ENCODE measurements around the gene MSRB2.
"Not testable (repeated sequence)": the region's sequence is repeated elsewhere in the genome, so short reads cannot be mapped to it uniquely, and the experiment has no call there.

Gene MSRB2

DNA sequence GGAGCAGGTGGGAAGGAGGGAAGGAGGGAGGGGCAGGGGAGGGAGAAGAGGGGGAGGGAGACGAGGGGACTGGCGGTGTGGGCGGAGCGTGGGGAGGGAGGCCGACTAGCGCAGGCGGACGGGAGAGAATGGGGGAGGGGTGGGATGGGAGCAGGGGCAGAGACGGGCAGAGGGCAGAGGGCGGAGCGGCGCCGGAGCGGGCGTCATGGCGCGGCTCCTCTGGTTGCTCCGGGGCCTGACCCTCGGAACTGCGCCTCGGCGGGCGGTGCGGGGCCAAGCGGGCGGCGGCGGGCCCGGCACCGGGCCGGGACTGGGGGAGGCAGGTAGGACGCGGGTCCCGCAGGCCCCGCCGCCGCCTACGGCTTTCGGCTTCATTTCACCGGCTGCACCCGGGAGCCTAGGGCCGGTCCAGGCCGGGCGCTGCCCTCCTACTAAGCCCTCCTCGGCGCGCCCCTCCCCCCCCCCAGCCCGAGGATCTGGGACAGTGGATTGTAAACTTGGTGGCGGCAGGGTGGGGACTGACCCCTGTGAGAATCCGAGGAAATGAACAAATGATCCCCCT lies at the start of gene MSRB2:
TSS of gene MSRB2 (plus strand) at position 176 of the 562 bp plus-strand sequence. CDS start at position 206, 30 bp downstream.
- peak; percentile 91 for DNase-seq

DNA sequence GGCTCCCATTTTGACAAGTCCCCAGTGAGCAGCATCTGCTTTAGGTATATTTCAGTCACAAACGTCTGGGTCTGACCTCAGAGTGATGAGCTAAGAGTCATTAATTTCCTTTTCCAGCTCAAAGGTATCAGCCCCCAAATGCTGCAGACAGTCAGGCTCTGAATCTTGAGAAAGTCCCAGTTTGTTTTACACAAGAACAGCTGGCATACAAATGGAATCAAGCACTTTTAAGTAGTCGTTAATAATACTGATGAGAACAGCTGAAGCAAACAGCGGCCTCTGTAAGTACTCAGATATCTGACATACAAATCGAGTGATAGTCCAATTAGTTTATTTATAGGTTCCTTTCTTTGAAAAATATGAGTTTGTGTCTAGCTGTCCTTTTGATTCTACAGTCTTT lies 49.4 kb upstream of the MSRB2 start:
- DNase-seq = no peak

DNA sequence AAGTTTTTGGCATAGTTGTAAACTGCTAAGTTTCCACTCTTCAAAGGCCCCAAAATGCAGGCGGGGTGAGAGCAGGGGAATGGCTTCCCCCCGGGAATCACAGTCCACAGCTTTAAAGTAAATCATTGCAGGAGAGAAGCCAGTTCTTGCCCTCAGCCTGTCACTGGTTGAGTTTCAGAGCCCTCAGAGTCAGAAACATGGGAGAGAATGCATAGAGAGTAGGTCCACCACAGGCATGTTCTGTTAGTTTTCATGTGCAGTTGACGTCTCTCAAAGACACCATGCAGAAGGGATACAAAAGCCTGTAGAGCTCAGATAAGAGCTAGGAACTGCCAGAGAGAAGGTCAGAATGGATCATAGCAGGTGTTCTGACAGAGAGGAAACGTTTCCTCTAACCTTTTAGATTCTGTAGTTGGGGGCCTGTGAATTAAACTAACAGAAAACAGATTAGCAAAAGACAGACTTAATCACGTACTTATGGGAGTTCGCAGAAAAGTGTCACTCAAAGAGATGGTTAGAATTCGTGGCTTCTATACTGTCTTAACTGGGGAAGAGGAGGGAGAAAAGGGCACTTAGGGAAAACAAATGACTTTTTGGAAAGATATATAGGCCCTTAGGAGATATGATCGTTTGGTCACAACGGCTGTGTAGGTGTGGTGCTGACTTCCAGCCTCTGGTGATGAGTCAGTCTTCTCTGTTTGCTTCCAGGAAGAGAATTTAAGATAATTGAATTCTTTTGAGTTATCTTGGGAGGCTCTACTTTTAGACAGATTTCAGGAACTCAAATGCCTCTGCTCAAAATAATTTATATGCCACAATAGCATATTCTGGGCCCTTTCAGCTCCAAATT lies 48.0 kb upstream of the MSRB2 start:
- no peak for DNase-seq

DNA sequence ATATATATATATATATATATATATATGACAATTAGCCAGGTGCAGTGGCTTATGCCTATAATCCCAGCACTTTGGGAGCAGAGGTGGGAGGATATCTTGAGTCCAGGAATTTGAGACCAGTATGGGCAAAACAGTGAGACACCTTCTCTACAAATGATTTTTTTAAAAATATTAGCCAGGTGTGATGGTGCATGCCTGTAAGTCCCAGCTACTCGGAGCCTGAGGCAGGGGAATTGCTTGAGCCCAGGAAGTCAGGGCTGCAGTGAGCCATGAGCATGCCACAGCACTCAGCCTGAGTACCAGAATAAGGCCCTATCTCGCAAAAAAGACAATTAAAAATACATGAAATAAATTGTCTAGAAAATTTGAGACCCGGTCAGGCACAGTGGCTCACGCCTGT lies 47.2 kb upstream of the MSRB2 start:
- DNase-seq = no peak

DNA sequence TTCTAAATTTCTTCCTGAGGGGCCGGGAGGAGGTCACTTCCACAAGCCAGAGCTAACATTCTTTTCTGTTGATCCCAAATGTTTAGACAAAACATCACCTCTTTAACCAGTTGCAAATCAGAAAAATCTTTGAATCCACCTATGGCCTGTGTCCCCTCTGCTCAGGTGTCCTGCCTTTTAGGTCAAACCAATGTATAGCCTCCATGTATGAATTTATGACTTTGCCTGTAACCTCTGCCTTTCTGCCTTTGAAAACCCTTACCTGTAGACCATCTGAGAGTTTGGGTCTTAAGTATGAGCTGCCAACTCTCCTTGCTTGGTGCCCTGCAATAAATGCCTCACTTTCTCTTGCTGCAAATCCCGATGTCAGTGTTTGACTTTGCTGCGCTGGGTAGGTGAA lies 44.1 kb upstream of the MSRB2 start:
- no peak for DNase-seq

DNA sequence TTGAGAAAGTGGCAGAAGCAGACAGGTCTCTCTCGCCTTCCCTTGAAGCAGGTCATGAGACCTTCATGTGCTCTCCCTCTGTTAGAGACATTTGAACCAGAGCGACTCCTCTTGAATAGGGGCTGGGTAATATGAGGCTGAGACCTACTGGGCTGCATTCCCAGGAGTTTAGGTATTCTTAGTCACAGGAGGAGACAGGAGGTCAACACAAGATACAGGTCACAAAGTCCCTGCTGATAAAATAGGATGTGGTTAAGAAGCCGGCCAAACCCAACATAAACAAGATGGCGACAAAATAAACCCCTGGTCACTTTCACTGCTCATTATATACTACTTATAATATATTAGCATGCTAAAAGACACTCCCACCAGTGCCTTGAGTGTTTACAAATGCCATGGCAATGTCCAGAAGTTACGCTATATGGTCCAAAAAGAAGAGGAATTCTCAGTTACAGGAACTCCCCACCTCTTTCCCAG lies 43.5 kb upstream of the MSRB2 start:
- no peak for DNase-seq

DNA sequence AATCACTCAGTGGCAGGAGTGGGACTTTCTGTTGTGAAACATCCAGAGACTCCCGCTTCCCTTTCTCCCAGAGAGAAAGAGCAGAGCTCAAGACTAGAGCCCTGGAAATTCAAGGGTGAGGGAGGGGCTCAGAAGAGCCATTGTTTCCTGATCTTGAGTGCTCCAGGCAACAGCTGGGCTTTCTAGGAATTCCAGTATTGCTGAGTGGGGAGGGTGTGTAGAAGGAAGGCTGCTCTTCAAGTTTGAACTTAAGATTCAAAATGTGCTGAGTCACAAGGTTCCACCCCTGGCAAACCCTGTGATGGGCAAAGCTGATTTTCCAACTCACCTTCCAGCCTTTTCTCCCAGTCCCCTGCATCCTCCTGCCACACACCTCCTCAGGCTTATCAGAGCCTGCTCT lies 42.3 kb upstream of the MSRB2 start:
- no peak for DNase-seq

DNA sequence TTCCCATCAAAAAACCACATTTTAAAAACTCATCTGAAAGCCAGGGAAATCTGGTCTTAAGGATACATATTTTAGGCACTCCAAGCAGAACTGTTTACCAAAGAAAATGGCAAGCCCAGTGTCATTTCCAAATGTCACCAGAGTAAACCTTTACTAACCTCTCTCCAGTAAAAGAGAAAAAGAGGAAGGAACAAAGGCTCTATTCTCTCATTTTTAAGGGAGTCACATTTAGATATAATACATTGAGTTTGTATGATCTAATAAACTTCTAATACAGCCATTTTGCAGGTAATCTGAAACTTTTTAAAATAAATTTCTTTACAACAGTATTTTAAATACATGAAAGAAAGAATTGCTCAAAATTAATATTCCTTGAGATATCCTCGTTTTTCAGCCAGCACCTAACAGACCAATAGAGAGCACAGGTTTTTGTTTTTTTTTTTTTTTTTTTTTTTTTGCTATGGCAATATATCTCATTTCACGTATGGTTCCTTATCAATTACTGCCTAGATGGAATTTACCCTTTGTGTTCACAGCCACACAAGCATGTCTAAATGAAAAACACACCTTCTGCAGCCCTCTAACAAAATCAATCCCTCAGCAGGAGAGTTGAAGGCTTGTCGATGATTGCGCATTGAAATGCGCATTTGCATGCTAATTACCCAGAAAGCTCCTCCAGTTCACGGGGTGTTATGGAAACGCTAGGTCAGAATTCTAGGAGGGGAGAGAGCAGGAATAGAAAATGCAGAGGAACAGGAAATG lies 39.8 kb upstream of the MSRB2 start:
- DNase-seq = no peak

DNA sequence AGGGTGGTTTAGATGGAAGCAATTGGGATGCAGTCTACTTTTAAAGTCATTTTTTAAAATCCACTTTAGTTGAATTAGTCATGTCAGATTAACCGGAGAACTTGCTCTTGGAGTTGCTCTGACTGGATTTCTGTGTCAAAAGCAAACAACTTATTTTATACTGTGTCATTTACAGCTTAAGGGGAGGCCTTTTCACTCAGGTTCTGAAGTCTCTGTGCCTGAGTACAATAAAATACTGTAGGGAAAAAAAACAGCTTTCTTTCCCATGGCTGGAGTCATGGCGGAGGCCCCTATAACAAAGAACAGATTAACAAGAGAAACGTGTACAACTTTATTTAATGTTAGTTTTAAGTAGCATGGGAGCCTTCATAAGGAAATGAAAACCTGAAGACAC lies 39.2 kb upstream of the MSRB2 start:
- DNase-seq = no peak

DNA sequence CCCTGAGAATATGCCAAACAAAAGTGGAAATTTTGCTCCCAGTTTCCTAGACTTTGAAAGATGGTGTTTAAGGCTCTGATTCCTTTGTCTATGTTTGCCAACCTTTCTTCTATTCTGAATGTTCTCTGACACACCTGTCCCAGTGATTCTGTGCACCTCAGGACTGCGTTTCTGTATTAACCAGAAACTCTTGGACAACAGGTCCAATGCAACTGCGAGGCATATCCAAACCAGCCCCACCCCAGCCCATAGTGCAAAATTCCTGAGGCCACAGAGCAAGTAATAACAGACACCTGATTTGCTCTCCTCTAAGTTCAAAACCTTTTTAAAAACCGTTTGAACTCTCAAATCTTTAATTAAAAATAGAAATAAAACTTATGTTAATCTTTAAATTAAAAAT lies 37.0 kb upstream of the MSRB2 start:
- DNase-seq = no peak

DNA sequence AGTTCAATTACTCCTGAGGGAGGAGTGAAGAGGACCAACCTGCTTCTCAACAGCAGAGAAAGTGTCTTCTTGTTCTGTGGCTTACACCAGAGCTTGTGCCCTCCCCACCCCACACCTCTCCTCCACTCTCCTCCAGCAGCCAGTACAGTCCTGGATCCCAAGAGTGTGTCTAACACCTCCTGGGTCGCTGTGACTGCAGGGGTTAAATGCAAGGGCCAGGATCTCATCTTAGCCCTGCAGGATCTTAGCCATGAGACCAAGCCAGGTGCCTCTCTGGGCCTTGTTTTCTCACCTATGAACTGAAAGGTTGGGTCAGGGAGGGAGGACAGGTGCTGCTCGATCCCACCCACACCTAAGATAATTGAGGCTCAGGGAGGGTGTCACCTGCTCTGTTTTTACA lies 34.5 kb upstream of the MSRB2 start:
- DNase-seq = no peak

DNA sequence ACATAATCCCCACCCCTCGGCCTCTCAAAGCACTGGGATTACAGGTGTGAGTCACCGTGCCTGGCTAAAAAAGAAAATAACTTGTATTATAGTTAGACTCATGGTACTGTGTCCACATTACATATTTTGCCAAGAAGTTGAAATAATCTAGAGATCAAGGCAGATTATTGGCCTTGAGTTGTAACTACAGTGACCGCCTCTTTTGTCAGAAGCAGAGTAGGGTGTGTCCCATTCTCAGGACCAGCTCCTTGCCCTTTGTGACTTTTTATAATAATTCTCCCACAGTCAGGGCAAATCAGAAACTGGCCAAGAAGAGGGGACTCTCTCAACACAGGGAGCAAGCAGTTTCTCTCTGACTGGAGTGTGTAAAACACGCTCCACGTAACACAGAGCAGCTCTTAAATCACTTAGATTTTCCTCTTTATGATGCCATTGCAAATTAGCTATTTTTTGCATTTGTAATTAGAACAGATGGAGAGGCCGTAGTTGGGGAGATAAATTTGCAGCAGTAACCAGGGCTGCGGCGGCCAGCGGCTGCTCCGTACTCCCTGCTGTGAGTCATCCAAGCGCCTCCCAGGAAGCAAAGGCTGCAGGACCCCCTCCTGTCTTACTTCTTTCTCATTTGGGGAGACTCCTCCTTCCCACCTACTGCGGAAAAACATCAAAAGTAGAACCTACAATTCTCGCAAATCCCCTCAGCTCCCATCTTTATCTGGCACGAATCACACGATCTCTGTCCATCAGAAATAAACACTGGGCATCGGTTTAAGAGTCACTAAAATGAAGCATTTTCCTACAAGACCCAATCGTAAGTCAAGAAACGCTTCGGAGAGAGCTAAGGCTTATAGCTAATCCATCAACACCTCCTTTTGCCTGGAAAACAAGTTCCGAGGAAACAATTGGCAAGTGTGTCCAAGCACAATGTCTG lies 32.1 kb upstream of the MSRB2 start:
- no peak for DNase-seq

DNA sequence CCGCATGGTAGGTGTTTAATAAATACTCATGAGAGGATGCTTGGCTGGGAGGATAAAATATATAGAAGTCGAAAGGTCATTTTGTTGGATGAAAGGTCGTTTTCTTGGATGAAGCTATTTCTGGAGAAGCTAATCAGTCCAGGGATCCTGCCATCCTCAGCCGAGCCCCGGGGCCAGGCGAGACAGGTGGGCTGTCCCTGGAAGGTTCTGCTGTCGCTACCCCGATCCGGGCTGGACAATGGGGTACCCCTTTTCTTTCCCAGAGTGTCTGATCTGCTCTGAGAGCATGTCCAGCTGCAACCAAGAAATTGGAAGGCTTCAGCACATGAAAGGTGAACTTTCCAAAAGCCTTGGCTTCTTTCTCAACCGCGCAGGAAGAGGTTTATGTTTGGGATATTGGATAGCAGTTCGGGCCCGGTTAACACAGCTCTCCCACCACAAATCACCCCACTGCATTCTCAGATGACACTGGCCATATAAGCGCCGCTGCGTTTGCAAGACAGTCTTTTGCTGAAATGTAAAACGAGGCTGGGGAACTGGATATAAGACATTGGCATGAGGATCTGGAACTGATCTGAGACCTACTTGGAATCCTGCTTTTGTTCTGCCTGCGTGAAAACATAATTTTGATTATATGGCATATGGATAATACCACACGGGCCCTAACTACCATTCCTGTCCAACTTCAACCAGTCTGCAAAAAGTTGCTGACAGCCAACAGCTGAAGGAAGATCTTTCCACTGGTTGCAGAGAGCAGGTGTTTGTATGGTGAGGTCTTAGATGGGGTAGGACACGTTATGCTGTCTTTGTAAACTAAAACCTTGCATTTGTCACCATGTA lies 31.2 kb upstream of the MSRB2 start:
- no peak for DNase-seq

DNA sequence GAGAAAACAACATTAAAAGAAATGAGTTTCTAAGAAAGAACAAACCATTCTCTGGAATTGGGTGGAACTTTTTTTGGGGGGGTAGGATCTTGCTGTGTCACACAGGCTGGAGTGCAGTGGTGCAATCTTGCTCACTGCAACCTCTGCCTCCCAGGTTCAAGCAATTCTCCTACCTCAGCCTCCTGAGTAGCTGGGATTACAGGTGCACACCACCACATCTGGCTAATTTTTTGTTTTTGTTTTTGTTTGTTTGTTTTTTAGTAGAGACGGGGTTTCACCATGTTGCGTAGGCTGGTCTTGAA lies 30.6 kb upstream of the MSRB2 start:
- DNase-seq = not testable (repeated sequence)

DNA sequence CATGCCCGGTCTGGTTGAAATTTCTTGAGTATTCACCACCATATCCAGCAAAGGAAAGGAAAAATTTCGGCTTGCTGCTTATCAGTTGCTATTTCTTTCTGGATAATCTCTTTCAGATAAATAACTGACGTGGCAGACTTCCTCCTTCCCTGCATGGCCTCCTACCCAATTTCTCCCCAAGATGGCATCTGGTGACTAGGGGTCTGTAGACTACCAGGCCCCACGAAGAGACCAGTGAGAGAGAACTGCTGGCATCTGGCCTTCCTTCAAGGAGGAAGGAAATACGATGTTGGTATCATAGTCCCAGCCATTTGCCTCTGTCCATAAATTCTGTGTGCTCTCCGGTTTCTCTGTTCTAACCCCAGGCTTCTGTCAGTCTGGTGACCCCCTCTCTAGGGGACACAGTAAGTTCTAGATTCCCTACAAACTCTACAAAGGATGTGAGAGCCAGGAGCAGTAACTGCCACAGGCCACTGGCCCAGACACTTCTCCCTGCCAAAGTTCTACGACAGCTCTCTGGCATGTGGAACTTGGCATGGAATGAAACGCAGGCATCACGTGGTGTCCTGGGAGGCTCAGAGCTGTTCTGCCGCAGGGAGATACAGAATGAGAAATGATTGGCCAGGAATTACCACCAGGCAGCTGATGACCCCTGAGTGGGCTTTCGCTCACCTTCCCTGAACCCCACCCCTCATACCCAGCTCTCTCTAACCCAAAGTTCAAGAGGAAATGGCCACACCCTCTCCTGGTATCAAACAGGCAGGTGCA lies 30.0 kb upstream of the MSRB2 start:
- peak; percentile 1 for DNase-seq

DNA sequence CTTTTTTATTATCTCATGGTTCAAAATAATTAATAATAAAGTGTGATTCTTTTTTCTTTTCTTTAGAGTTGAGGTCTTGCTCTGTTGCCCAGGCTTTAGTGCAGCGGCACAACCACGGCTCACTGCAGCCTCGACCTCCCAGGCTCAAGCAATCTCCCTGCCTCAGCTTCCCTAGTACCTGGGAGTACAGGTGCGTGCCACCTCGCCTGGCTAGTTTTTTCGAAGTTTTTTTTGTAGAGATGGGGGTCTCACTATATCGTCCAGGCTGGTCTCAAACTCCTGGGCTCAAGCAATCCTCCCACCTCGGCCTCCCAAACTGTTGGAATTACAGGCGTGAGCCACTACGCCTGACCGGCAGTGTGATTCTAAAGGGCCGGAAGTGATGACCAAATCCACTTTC lies 28.0 kb upstream of the MSRB2 start:
- no peak for DNase-seq

DNA sequence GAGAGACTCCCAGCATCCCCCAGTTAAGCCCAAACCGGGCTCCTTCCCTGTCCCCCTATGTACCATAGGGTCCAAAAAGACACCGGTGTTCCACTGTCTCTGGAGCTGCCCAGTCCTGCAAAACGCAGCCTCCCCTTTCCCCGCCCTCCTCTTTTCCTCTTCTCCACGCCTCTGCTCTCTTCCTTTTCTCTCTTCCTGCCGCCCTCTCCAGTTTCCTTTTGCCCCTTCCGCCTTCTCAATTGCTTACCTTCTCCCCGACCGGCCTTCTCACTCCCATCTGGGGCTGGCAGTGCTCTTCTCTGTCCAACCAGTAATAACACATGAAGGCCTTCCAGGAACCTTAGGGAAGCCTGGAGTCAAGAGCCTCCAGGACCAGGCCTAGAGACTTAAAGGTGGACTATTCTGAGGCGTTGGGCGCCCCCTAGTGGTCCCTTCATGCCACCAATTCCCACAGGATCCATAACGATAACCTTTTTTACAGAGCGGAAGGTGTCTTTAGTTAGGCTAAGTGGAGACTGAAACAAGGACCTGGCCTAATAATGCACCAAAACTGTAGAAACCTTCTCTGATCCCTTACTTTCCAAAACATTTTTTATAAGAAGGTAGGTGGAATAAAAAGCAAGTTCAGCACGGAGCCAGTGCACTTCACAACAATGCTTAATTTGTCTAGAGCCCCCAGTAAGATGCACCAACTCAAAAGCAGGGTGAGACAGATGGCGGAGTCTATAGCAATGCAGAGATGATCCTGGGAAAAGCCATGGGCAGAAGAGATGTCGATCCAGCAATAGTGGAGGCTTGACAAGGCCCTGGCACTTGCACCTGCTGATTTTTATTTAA lies 27.2 kb upstream of the MSRB2 start:
- DNase-seq = peak; percentile 25

DNA sequence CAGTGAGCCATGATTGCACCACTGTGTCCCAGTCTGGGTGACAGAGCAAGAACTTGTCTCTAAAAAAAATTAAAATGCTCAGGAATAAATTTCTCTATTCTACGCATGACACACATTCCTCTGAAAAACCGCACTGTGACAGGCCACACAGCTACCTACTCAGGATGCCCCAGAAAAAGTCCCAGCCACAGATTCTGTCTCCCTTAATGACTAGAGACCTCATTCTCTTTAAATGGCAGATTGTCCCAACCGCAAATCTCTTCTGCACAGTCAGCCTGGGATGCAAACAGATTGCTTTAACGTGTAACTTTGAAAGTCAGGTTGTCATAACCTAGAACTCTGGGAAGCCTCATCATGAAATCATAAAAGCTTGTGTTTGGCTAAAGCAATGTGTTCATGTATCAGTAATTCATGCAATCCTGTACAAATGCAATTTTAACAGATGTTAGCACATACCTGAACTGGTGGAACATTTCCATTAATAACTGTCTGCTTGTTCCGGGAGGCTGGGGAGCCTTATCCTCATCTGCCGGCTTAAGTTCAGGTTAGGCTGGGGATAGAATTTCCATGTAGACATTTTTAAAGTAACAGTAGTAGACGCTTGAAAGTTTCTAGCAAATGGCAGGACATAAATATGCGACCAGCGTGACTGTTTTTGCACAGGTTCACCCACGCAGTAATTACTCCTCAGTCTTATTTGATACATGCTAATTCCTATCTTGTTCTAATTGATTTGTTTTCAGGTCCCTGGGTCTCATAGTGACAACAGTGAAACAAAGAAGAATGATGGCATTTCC lies 26.2 kb upstream of the MSRB2 start:
- DNase-seq = no peak

All from amniotic stem cell (primary cell).